Erythroblast (primary cell): ENCODE data around the gene SYT1.

ENCODE experiments used
- GATA1 ChIP-seq: IDR thresholded peaks from 2 replicates; pipeline ENCODE4 v1.6.1; 2011; ENCODE audit warnings: low read depth, mild to moderate bottlenecking, control low read depth, low read length, moderate library complexity
- POLR2A ChIP-seq: IDR thresholded peaks from 2 replicates; pipeline ENCODE4 v1.6.1; 2011; ENCODE audit warnings: mild to moderate bottlenecking, low read length

GRCh38 chr12:78966062-78966461 is 101.5 kb downstream of the SYT1 start:
- TF ChIP-seq POLR2A, result no peak
- no peak for TF ChIP-seq GATA1
